GM18499 (cell line): ENCODE measurements around the gene CCDC91.
A peak's percentile ranks its signal among the peaks of the same experiment; 100 is the strongest.
"Not testable (repeated sequence)": the region's sequence is repeated elsewhere in the genome, so short reads cannot be mapped to it uniquely, and the experiment has no call there.

Source experiments
- ATAC-seq: cut with Tn5 transposase; IDR thresholded peaks from one replicate; pipeline ENCODE4 v1.9.1; 2021; ENCODE audit warnings: moderate number of reproducible peaks; ENCODE audit not compliant: insufficient read depth, unreplicated experiment

The CCDC91 gene

GRCh38 chr12:28427046-28427445 lies 236.8 kb downstream of the CCDC91 start:
- no peak for ATAC-seq

- ATAC-seq: no peak
Measured at GRCh38 chr12:28440081-28440608, 249.9 kb downstream of the CCDC91 start.

- ATAC-seq: no peak
Measured at GRCh38 chr12:28442101-28442500, 251.8 kb downstream of the CCDC91 start.

GRCh38 chr12:28443337-28443736 lies 253.1 kb downstream of the CCDC91 start:
- no peak for ATAC-seq

- ATAC-seq: no peak
Measured at GRCh38 chr12:28446031-28446430, 255.8 kb downstream of the CCDC91 start.

GRCh38 chr12:28453686-28454085 lies 263.4 kb downstream of the CCDC91 start:
- no peak for ATAC-seq

GRCh38 chr12:28456934-28457710 lies 266.9 kb downstream of the CCDC91 start:
- ATAC-seq: no peak

GRCh38 chr12:28457785-28458184 lies 267.5 kb downstream of the CCDC91 start:
- ATAC-seq: no peak

- ATAC-seq: no peak
Measured at GRCh38 chr12:28459481-28459880, 269.2 kb downstream of the CCDC91 start.

GRCh38 chr12:28460420-28461130 lies 270.3 kb downstream of the CCDC91 start:
- peak; percentile 67 for ATAC-seq

- ATAC-seq: no peak
Measured at GRCh38 chr12:28463396-28463795, 273.1 kb downstream of the CCDC91 start.

- ATAC-seq: not testable (repeated sequence)
Measured at GRCh38 chr12:28471762-28472161, 281.5 kb downstream of the CCDC91 start.

GRCh38 chr12:28476206-28476605 lies 285.9 kb downstream of the CCDC91 start:
- not testable (repeated sequence) for ATAC-seq

- ATAC-seq: not testable (repeated sequence)
Measured at GRCh38 chr12:28479097-28479496, 288.8 kb downstream of the CCDC91 start.

- no peak for ATAC-seq
Measured at GRCh38 chr12:28479683-28480082, 289.4 kb downstream of the CCDC91 start.

- ATAC-seq: no peak
Measured at GRCh38 chr12:28484156-28484555, 293.9 kb downstream of the CCDC91 start.

- no peak for ATAC-seq
Measured at GRCh38 chr12:28486521-28486920, 296.3 kb downstream of the CCDC91 start.

GRCh38 chr12:28489246-28489645 lies 299.0 kb downstream of the CCDC91 start:
- no peak for ATAC-seq

GRCh38 chr12:28497889-28498411 lies 307.7 kb downstream of the CCDC91 start:
- peak; percentile 99 for ATAC-seq

- ATAC-seq: no peak
Measured at GRCh38 chr12:28498850-28499249, 308.6 kb downstream of the CCDC91 start.

- ATAC-seq: no peak
Measured at GRCh38 chr12:28500373-28501024, 310.2 kb downstream of the CCDC91 start.
